H1 (cell line): ENCODE results near the gene HAO1. TPM values are rescaled to one million over a fixed set of nuclear protein-coding genes. Genes with fewer than 3 reads are reported as not detected.

Experiments used
- MAFK ChIP-seq: IDR thresholded peaks from 2 replicates; pipeline ENCODE4 v1.6.1; 2012; ENCODE audit warnings: low read depth, mild to moderate bottlenecking, improper control_type of control experiment, low read length
- RBBP5 ChIP-seq: IDR thresholded peaks from 2 replicates; pipeline ENCODE4 v1.7.1; 2012; ENCODE audit warnings: low read depth, mild to moderate bottlenecking, inconsistent platforms, low read length, moderate library complexity, borderline replicate concordance
- RNF2 ChIP-seq: fragments of 200-900, 300-1000 bp; sonication (generic); IDR thresholded peaks from 2 replicates; pipeline ENCODE4 v1.7.1; 2016; ENCODE audit warnings: borderline replicate concordance, low read depth, mild to moderate bottlenecking, antibody characterized with exemption, low read length; ENCODE audit not compliant: poor library complexity, severe bottlenecking; ENCODE audit errors: missing control alignments
- SAP30 ChIP-seq: fragments of 300-600 bp; sonication (generic); IDR thresholded peaks from 2 replicates; pipeline ENCODE4 v1.7.1; 2012; ENCODE audit warnings: low read length, moderate library complexity, mild to moderate bottlenecking, inconsistent platforms; ENCODE audit not compliant: insufficient read depth, insufficient replicate concordance
- polyA plus RNA-seq, 7 experiments: library from polyadenylated mRNA; depleted of rRNA in 3 of 7; stranded (reverse) in 5 of 7; unstranded in 2 of 7; fragments of >200 nt in 5 of 7; fragments of 200-250 nt in 2 of 7; gene quantifications; 1 replicate in 5 of 7; 2 replicates in 1 of 7; 4 replicates in 1 of 7; pipeline versions ENCODE4 v1.2.1 to v1.2.3, GENCODE V29; 2011 to 2013; ENCODE audit warnings: missing spikeins in 2 of 7, mixed read lengths in 2 of 7
- total RNA-seq: library from RNA; stranded (reverse); fragmentation: NEBNext Ultra II Directional; extraction: Animal tissue kit (Norgen Biotek cat#: 25700); gene quantifications from 2 replicates; pipeline ENCODE4 v1.2.1, GENCODE V29; 2021
- TF ChIP-seq, protein P1 (sequence below): IDR thresholded peaks from 2 replicates; pipeline ENCODE4 v1.6.1; 2011; ENCODE audit warnings: low read length, improper control_type of control experiment
- TF ChIP-seq, protein P2 (sequence below): IDR thresholded peaks from 2 replicates; pipeline ENCODE4 v1.6.1; 2012; ENCODE audit warnings: inconsistent platforms

HAO1 gene
- total and polyA plus RNA-seq, 2 of the 8 experiments (the other 6 are each of a cell fraction or from before 2014, with no cell fraction given) = not detected

DNA sequence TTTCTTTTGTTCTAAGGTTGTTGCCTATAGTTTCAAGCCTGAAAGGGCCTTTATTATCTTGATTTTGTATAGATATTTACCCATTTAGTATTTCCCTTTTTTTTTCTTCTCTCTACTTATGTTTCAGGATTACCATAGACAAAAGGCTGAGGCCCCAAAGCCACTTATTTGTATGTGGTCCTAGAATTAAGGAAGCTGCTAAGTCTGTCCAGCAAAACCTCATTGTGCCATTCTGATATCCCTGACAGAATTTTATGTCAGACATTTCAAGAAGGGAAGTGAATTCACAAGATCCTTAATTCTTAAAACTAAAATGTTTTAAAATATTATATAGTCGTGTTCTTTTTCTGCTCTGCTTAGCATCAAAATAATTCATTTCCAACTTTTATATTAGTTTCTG is 6.9 kb downstream of the HAO1 start (continued):
- TF ChIP-seq, protein P1, sequence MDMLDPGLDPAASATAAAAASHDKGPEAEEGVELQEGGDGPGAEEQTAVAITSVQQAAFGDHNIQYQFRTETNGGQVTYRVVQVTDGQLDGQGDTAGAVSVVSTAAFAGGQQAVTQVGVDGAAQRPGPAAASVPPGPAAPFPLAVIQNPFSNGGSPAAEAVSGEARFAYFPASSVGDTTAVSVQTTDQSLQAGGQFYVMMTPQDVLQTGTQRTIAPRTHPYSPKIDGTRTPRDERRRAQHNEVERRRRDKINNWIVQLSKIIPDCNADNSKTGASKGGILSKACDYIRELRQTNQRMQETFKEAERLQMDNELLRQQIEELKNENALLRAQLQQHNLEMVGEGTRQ = no peak
- no peak for TF ChIP-seq RNF2
- no peak for TF ChIP-seq RBBP5
- TF ChIP-seq, protein P2, sequence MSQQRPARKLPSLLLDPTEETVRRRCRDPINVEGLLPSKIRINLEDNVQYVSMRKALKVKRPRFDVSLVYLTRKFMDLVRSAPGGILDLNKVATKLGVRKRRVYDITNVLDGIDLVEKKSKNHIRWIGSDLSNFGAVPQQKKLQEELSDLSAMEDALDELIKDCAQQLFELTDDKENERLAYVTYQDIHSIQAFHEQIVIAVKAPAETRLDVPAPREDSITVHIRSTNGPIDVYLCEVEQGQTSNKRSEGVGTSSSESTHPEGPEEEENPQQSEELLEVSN = no peak
- TF ChIP-seq SAP30 = no peak
- no peak for TF ChIP-seq MAFK
